Hepatocyte (in vitro differentiated cells): ENCODE data around the gene PMP22. TPM values are rescaled to one million over a fixed set of nuclear protein-coding genes. Genes with fewer than 3 reads are reported as not detected.

Experiments used
- DNase-seq: peaks from one replicate; pipeline ENCODE4 v3.0.0-alpha.2; 2016; ENCODE audit warnings: low spot score
- H2AFZ ChIP-seq: fragments of 200-600 bp; sonication (generic); 2 replicates; pipeline ENCODE4 v1.6.0; 2016; ENCODE audit warnings: antibody characterized with exemption, mild to moderate bottlenecking
- H3K27ac ChIP-seq: fragments of 200-600 bp; sonication (generic); 2 replicates; pipeline ENCODE4 v1.5.1; 2016; ENCODE audit warnings: mild to moderate bottlenecking
- H3K27me3 ChIP-seq: fragments of 200-600 bp; sonication (generic); 2 replicates; pipeline ENCODE4 v1.6.1; 2016
- H3K36me3 ChIP-seq: fragments of 200-600 bp; sonication (generic); replicated peaks from 2 replicates; pipeline ENCODE4 v1.5.1; 2016; ENCODE audit warnings: low read depth; ENCODE audit not compliant: insufficient read depth
- H3K4me1 ChIP-seq: fragments of 200-600 bp; sonication (generic); 2 replicates; pipeline ENCODE4 v1.5.1; 2016; ENCODE audit warnings: mild to moderate bottlenecking, moderate library complexity; ENCODE audit not compliant: insufficient read depth
- H3K4me2 ChIP-seq: fragments of 200-600 bp; sonication (generic); 2 replicates; pipeline ENCODE4 v1.6.0; 2016
- H3K4me3 ChIP-seq: fragments of 200-600 bp; sonication (generic); 2 replicates; pipeline ENCODE4 v1.5.1; 2016; ENCODE audit warnings: mild to moderate bottlenecking
- H3K79me2 ChIP-seq: fragments of 200-600 bp; sonication (generic); 2 replicates; pipeline ENCODE4 v1.6.0; 2017; ENCODE audit warnings: mild to moderate bottlenecking
- H3K9me2 ChIP-seq: fragments of 200-600 bp; sonication (generic); replicated peaks from 2 replicates; pipeline ENCODE4 v1.6.0; 2017; ENCODE audit warnings: mild to moderate bottlenecking; ENCODE audit not compliant: insufficient read depth
- H3K9me3 ChIP-seq: fragments of 200-600 bp; sonication (generic); 2 replicates; pipeline ENCODE4 v1.5.1; 2016; ENCODE audit warnings: low read depth, mild to moderate bottlenecking
- H4K20me1 ChIP-seq: fragments of 200-600 bp; sonication (generic); 2 replicates; pipeline ENCODE4 v1.6.0; 2016; ENCODE audit warnings: mild to moderate bottlenecking; ENCODE audit not compliant: insufficient read depth, poor library complexity, severe bottlenecking
- EZH2 ChIP-seq: fragments of 200-600 bp; sonication (generic); IDR thresholded peaks from 2 replicates; pipeline ENCODE4 v1.6.1; 2016; ENCODE audit warnings: antibody characterized with exemption, mild to moderate bottlenecking, borderline replicate concordance
- EZH2phosphoT487 ChIP-seq: fragments of 200-600 bp; sonication (generic); IDR thresholded peaks from one replicate; pipeline ENCODE4 v1.6.1; 2018; ENCODE audit warnings: antibody characterized with exemption, mild to moderate bottlenecking, low read depth, moderate library complexity; ENCODE audit not compliant: unreplicated experiment, severe bottlenecking
- WGBS: methylation state at CpG from one replicate; pipeline ENCODE4 v1.1.6; 2016; ENCODE audit warnings: low lambda C conversion rate; ENCODE audit errors: missing lambda C conversion rate; 5-methylcytosine and 5-hydroxymethylcytosine counted together
- polyA plus RNA-seq: library from polyadenylated mRNA; unstranded; fragments of >200 nt; fragmentation: Nextera tagmentation; extraction: Ambion mirVana; gene quantifications from 2 replicates; pipeline ENCODE4 v1.2.1, GENCODE V29; 2016
- total RNA-seq: library from RNA; depleted of rRNA; stranded (reverse); fragments of >200 nt; gene quantifications from 2 replicates; pipeline ENCODE4 v1.2.3, GENCODE V29; 2014
- TF ChIP-seq, protein P1 (sequence below): fragments of 200-600 bp; sonication (generic); IDR thresholded peaks from 2 replicates; pipeline ENCODE4 v1.5.1; 2016; ENCODE audit warnings: antibody characterized with exemption, mild to moderate bottlenecking; ENCODE audit not compliant: poor library complexity

PMP22 gene
- total and polyA plus RNA-seq, 2 experiments from 2014 or later, result 111 to 163 TPM

- Histone ChIP-seq H3K27ac (peak overlapping the region; percentile 97), H3K79me2 (peaks cover 14% of the 10 kb centered on the region), H3K36me3 (no peaks in the 10 kb centered on the region), H3K9me3 (no peaks in the 10 kb centered on the region), H3K4me3 (no peak overlapping the region), H3K27me3 (peaks cover 34% of the 10 kb centered on the region), H3K4me1 (peaks cover 12% of the 10 kb centered on the region), H3K9me2 (no peaks in the 10 kb centered on the region), H4K20me1 (peaks cover 8% of the 10 kb centered on the region), H3K4me2 (peak overlapping the region; percentile 93), H2AFZ (no peak overlapping the region)
- 59% methylated on average over 3 of the region's 3 CpGs for WGBS
- DNase-seq, result no peak
- no peak for TF ChIP-seq EZH2phosphoT487
- TF ChIP-seq EZH2, result no peak
- TF ChIP-seq, protein P1, sequence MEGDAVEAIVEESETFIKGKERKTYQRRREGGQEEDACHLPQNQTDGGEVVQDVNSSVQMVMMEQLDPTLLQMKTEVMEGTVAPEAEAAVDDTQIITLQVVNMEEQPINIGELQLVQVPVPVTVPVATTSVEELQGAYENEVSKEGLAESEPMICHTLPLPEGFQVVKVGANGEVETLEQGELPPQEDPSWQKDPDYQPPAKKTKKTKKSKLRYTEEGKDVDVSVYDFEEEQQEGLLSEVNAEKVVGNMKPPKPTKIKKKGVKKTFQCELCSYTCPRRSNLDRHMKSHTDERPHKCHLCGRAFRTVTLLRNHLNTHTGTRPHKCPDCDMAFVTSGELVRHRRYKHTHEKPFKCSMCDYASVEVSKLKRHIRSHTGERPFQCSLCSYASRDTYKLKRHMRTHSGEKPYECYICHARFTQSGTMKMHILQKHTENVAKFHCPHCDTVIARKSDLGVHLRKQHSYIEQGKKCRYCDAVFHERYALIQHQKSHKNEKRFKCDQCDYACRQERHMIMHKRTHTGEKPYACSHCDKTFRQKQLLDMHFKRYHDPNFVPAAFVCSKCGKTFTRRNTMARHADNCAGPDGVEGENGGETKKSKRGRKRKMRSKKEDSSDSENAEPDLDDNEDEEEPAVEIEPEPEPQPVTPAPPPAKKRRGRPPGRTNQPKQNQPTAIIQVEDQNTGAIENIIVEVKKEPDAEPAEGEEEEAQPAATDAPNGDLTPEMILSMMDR, result no peak
Observed at GRCh38 chr17:15263680-15264079, 1.4 kb downstream of the PMP22 start.

GRCh38 chr17:15263206-15263579 lies 1.9 kb downstream of the PMP22 start:
- H2AFZ ChIP-seq, result peak overlapping the region; percentile 55

GRCh38 chr17:15262291-15263205 lies 2.6 kb downstream of the PMP22 start:
- H2AFZ ChIP-seq, result peak overlapping the region; percentile 55
- TF ChIP-seq EZH2 (peak; percentile 55), EZH2phosphoT487 (no peak)
- TF ChIP-seq, protein P1, result peak; percentile 27
- peak overlapping the region; percentile 93 for H3K4me2 ChIP-seq
- H4K20me1 ChIP-seq, result peaks cover 8% of the 10 kb centered on the region
- H3K4me3 ChIP-seq, result peak overlapping the region; percentile 80
- H3K27me3 ChIP-seq, result peaks cover 34% of the 10 kb centered on the region
- no peaks in the 10 kb centered on the region for H3K36me3 ChIP-seq
- peaks cover 12% of the 10 kb centered on the region for H3K4me1 ChIP-seq
- H3K9me2 ChIP-seq, result no peaks in the 10 kb centered on the region
- peak; percentile 90 for DNase-seq
- H3K79me2 ChIP-seq, result peaks cover 21% of the 10 kb centered on the region
- WGBS, result under 1% methylated on average over 60 of the region's 60 CpGs
- peak overlapping the region; percentile 97 for H3K27ac ChIP-seq
- H3K9me3 ChIP-seq, result no peaks in the 10 kb centered on the region

More at GRCh38 chr17:15263206-15263579, 1.9 kb downstream of the PMP22 start:
- TF ChIP-seq EZH2 (peak; percentile 11), EZH2phosphoT487 (no peak)
- TF ChIP-seq, protein P1, result no peak
- Histone ChIP-seq H3K4me1 (peaks cover 12% of the 10 kb centered on the region), H3K27ac (peak overlapping the region; percentile 97), H3K79me2 (peaks cover 19% of the 10 kb centered on the region), H3K27me3 (peaks cover 34% of the 10 kb centered on the region), H3K4me3 (peak overlapping the region; percentile 80), H3K4me2 (peak overlapping the region; percentile 93), H3K9me3 (no peaks in the 10 kb centered on the region), H4K20me1 (peaks cover 8% of the 10 kb centered on the region), H3K9me2 (no peaks in the 10 kb centered on the region), H3K36me3 (no peaks in the 10 kb centered on the region)
- peak; percentile 77 for DNase-seq
- WGBS, result 6% methylated on average over 17 of the region's 17 CpGs
